ENCODE results near the gene HNRNPL. TPM values are rescaled to one million over a fixed set of nuclear protein-coding genes. Genes with fewer than 3 reads are reported as not detected.
"Not testable (repeated sequence)": the region's sequence is repeated elsewhere in the genome, so short reads cannot be mapped to it uniquely, and the experiment has no call there.

The HNRNPL gene
- total RNA-seq, 1 experiment from 2014 or later: 710 TPM

- Histone ChIP-seq H4K20me1 (ENCODE audit: control insufficient read depth, insufficient read depth, insufficient read length) (no peaks in the 10 kb centered on the region), H3K27me3 (ENCODE audit: insufficient read depth, low read length) (no peaks in the 10 kb centered on the region), H2BK15ac (ENCODE audit: low read depth, low read length) (no peak overlapping the region), H3T11ph (ENCODE audit: low read length) (no peak overlapping the region), H2BK120ac (ENCODE audit: low read depth, low read length, poor library complexity, severe bottlenecking) (no peak overlapping the region), H3K23ac (ENCODE audit: insufficient read length, low read depth, low read length) (no peak overlapping the region), H2AFZ (ENCODE audit: low read length) (no peak overlapping the region), H4K5ac (ENCODE audit: insufficient read length, low read depth, low read length) (no peak overlapping the region), H3K9ac (ENCODE audit: extremely low read depth, insufficient read length, low read length) (no peak overlapping the region), H3K4ac (ENCODE audit: low read depth, low read length) (no peak overlapping the region), H3K79me2 (ENCODE audit: insufficient read depth, low read length) (0 out of 2 replicates have a peak, but pooled peaks cover 2% of the 10 kb centered on the region), H3K23me2 (ENCODE audit: insufficient read length, low read depth, low read length, poor library complexity, severe bottlenecking) (peaks cover 8% of the 10 kb centered on the region), H3K18ac (ENCODE audit: insufficient read length, low read depth, low read length) (no peak overlapping the region), H2AK5ac (ENCODE audit: insufficient read length, low read length) (no peak overlapping the region), H3K79me1 (ENCODE audit: insufficient read depth, low read depth, low read length, poor library complexity, severe bottlenecking) (no peaks in the 10 kb centered on the region), H3K56ac (ENCODE audit: insufficient read length, low read depth, low read length) (no peak overlapping the region), H3K9me3 (ENCODE audit: control insufficient read depth, low read depth, low read length) (no peaks in the 10 kb centered on the region), H2BK20ac (ENCODE audit: low read depth, low read length, poor library complexity, severe bottlenecking) (no peak overlapping the region), H3K4me2 (ENCODE audit: insufficient read depth, insufficient read length, low read length) (no peak overlapping the region), H4K8ac (replicated peaks; ENCODE audit: insufficient read length, low read depth, low read length) (no peak overlapping the region), H4K91ac (ENCODE audit: insufficient read length, low read depth, low read length) (no peak overlapping the region), H3K14ac (ENCODE audit: insufficient read depth, low read length) (no peak overlapping the region), H2BK5ac (ENCODE audit: insufficient read length, low read length) (no peak overlapping the region), H2BK12ac (ENCODE audit: insufficient read length, low read depth, low read length) (no peak overlapping the region), H3K27ac (ENCODE audit: insufficient read length, low read depth, low read length) (no peak overlapping the region), H3K4me1 (ENCODE audit: insufficient read depth, low read length) (no peaks in the 10 kb centered on the region; the same call in 1 of the 2 replicates)
- Mint-ChIP-seq H3K36me3 (ENCODE audit: insufficient read depth in 1 of 3, low read depth in 3 of 3) (peaks cover 31 to 54% (median 45%) of the 10 kb centered on the region in 3 experiments), H3K4me3 (no peak overlapping the region), H3K27ac (peak overlapping the region in 1 of 3 experiments; percentile 79; a peak in 2 of 7 replicates), H3K9me3 (peaks cover 1 to 8% of the 10 kb centered on the region in 2 experiments), H3K4me1 (peaks cover 46 to 56% of the 10 kb centered on the region in 2 experiments), H3K27me3 (ENCODE audit: low read depth) (no peaks in the 10 kb centered on the region)
- TF ChIP-seq, protein P1, sequence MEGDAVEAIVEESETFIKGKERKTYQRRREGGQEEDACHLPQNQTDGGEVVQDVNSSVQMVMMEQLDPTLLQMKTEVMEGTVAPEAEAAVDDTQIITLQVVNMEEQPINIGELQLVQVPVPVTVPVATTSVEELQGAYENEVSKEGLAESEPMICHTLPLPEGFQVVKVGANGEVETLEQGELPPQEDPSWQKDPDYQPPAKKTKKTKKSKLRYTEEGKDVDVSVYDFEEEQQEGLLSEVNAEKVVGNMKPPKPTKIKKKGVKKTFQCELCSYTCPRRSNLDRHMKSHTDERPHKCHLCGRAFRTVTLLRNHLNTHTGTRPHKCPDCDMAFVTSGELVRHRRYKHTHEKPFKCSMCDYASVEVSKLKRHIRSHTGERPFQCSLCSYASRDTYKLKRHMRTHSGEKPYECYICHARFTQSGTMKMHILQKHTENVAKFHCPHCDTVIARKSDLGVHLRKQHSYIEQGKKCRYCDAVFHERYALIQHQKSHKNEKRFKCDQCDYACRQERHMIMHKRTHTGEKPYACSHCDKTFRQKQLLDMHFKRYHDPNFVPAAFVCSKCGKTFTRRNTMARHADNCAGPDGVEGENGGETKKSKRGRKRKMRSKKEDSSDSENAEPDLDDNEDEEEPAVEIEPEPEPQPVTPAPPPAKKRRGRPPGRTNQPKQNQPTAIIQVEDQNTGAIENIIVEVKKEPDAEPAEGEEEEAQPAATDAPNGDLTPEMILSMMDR (conservative IDR thresholded peaks at IDR 0.05): no peak
- no CpG with 5 or more reads among the region's 6 CpGs for WGBS (ENCODE audit: extremely low coverage, insufficient read length, low lambda C conversion rate)
- DNase-seq: no peak
Observed at GRCh38 chr19:38826856-38827551, 22.8 kb downstream of the HNRNPL start.

- H2AK5ac ChIP-seq (ENCODE audit: insufficient read length, low read length); H4K91ac ChIP-seq (ENCODE audit: insufficient read length, low read depth, low read length); DNase-seq; H3K14ac ChIP-seq (ENCODE audit: insufficient read depth, low read length); H3K56ac ChIP-seq (ENCODE audit: insufficient read length, low read depth, low read length); H3K9me3 ChIP-seq (ENCODE audit: control insufficient read depth, low read depth, low read length); H2BK12ac ChIP-seq (ENCODE audit: insufficient read length, low read depth, low read length); H3K27me3 ChIP-seq (ENCODE audit: insufficient read depth, low read length); H4K8ac ChIP-seq (replicated peaks; ENCODE audit: insufficient read length, low read depth, low read length); H2AFZ ChIP-seq (ENCODE audit: low read length); H3K4me3 Mint-ChIP-seq; H4K5ac ChIP-seq (ENCODE audit: insufficient read length, low read depth, low read length); H2BK20ac ChIP-seq (ENCODE audit: low read depth, low read length, poor library complexity, severe bottlenecking); H3K23me2 ChIP-seq (ENCODE audit: insufficient read length, low read depth, low read length, poor library complexity, severe bottlenecking); H3K27ac Mint-ChIP-seq; H3K23ac ChIP-seq (ENCODE audit: insufficient read length, low read depth, low read length); H3K27ac ChIP-seq (ENCODE audit: insufficient read length, low read depth, low read length); H3K4ac ChIP-seq (ENCODE audit: low read depth, low read length); H3K4me2 ChIP-seq (ENCODE audit: insufficient read depth, insufficient read length, low read length); H3K79me1 ChIP-seq (ENCODE audit: insufficient read depth, low read depth, low read length, poor library complexity, severe bottlenecking); H3K27me3 Mint-ChIP-seq (ENCODE audit: low read depth); H3K4me1 ChIP-seq (ENCODE audit: insufficient read depth, low read length); H3K18ac ChIP-seq (ENCODE audit: insufficient read length, low read depth, low read length); H3T11ph ChIP-seq (ENCODE audit: low read length); H4K20me1 ChIP-seq (ENCODE audit: control insufficient read depth, insufficient read depth, insufficient read length); H3K9ac ChIP-seq (ENCODE audit: extremely low read depth, insufficient read length, low read length); H3K79me2 ChIP-seq (ENCODE audit: insufficient read depth, low read length); H2BK120ac ChIP-seq (ENCODE audit: low read depth, low read length, poor library complexity, severe bottlenecking); H2BK5ac ChIP-seq (ENCODE audit: insufficient read length, low read length); H2BK15ac ChIP-seq (ENCODE audit: low read depth, low read length): not testable (repeated sequence)
- peaks cover 40 to 49% of the 10 kb centered on the region in 2 experiments for H3K4me1 Mint-ChIP-seq
- H3K36me3 Mint-ChIP-seq (ENCODE audit: insufficient read depth in 1 of 3, low read depth in 3 of 3): peaks cover 35 to 58% (median 50%) of the 10 kb centered on the region in 3 experiments
- peaks cover 8 to 13% of the 10 kb centered on the region in 2 experiments for H3K9me3 Mint-ChIP-seq
- WGBS (ENCODE audit: extremely low coverage, insufficient read length, low lambda C conversion rate): no CpG with 5 or more reads among the region's 7 CpGs
Observed at GRCh38 chr19:38825936-38826335, 23.9 kb downstream of the HNRNPL start.
